ENCODE results near the gene DGCR6L.
"Not testable (repeated sequence)": the region's sequence is repeated elsewhere in the genome, so short reads cannot be mapped to it uniquely, and the experiment has no call there.

DNA sequence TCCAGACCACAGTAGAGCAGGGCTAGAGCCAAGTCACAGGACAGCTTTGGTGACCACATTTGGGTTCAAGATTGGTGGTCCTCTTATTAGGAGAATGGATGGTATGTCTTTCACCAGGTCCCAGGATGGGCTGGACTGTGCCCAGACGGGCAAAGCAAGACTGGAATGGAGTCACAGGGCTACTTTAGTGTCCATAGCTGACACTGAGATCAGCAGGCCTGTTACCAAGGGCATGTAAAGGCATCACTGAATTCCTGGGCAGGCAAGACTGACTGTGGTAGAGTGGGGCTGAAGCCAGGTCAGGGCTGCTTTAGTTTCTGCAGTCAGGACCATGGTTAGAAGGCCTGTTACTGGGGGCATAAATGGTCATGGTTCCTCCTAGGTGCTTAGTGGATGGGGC is 6.1 kb upstream of the DGCR6L start:
- TF ChIP-seq, protein P1, sequence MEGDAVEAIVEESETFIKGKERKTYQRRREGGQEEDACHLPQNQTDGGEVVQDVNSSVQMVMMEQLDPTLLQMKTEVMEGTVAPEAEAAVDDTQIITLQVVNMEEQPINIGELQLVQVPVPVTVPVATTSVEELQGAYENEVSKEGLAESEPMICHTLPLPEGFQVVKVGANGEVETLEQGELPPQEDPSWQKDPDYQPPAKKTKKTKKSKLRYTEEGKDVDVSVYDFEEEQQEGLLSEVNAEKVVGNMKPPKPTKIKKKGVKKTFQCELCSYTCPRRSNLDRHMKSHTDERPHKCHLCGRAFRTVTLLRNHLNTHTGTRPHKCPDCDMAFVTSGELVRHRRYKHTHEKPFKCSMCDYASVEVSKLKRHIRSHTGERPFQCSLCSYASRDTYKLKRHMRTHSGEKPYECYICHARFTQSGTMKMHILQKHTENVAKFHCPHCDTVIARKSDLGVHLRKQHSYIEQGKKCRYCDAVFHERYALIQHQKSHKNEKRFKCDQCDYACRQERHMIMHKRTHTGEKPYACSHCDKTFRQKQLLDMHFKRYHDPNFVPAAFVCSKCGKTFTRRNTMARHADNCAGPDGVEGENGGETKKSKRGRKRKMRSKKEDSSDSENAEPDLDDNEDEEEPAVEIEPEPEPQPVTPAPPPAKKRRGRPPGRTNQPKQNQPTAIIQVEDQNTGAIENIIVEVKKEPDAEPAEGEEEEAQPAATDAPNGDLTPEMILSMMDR (IDR thresholded peaks at IDR 0.05; ENCODE audit: borderline replicate concordance, extremely low read depth, low read length, poor library complexity, severe bottlenecking): not testable (repeated sequence)
- TF ChIP-seq EZH2 (IDR thresholded peaks at IDR 0.05; ENCODE audit: borderline replicate concordance, low read depth, low read length, severe bottlenecking): not testable (repeated sequence)
